ENCODE measurements around the gene PRMT9.

Gene PRMT9

GRCh38 chr4:147638365-147638764, 45.6 kb downstream of the PRMT9 start:
- no peak for DNase-seq (ENCODE audit: low read depth)
- H3K4me3 ChIP-seq (ENCODE audit: low read length), result no peak overlapping the region
- TF ChIP-seq, protein P1, sequence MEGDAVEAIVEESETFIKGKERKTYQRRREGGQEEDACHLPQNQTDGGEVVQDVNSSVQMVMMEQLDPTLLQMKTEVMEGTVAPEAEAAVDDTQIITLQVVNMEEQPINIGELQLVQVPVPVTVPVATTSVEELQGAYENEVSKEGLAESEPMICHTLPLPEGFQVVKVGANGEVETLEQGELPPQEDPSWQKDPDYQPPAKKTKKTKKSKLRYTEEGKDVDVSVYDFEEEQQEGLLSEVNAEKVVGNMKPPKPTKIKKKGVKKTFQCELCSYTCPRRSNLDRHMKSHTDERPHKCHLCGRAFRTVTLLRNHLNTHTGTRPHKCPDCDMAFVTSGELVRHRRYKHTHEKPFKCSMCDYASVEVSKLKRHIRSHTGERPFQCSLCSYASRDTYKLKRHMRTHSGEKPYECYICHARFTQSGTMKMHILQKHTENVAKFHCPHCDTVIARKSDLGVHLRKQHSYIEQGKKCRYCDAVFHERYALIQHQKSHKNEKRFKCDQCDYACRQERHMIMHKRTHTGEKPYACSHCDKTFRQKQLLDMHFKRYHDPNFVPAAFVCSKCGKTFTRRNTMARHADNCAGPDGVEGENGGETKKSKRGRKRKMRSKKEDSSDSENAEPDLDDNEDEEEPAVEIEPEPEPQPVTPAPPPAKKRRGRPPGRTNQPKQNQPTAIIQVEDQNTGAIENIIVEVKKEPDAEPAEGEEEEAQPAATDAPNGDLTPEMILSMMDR (conservative IDR thresholded peaks at IDR 0.05; ENCODE audit: low read length), result no peak

- H3K4me3 ChIP-seq (ENCODE audit: low read length), result no peak overlapping the region
- DNase-seq (ENCODE audit: low read depth), result no peak
- TF ChIP-seq, protein P1 (conservative IDR thresholded peaks at IDR 0.05; ENCODE audit: low read length), result no peak
Measured at GRCh38 chr4:147635348-147635747, 48.6 kb downstream of the PRMT9 start.

GRCh38 chr4:147633643-147634042, 50.3 kb downstream of the PRMT9 start:
- TF ChIP-seq, protein P1 (conservative IDR thresholded peaks at IDR 0.05; ENCODE audit: low read length), result no peak
- no peak for DNase-seq (ENCODE audit: low read depth)
- no peak overlapping the region for H3K4me3 ChIP-seq (ENCODE audit: low read length)

GRCh38 chr4:147633113-147633512, 50.9 kb downstream of the PRMT9 start:
- peak; percentile 34 for DNase-seq (ENCODE audit: low read depth)
- TF ChIP-seq, protein P1 (conservative IDR thresholded peaks at IDR 0.05; ENCODE audit: low read length), result no peak
- H3K4me3 ChIP-seq (ENCODE audit: low read length), result no peak overlapping the region

GRCh38 chr4:147629783-147630730, 53.9 kb downstream of the PRMT9 start:
- no peak for DNase-seq (ENCODE audit: low read depth)
- TF ChIP-seq, protein P1 (conservative IDR thresholded peaks at IDR 0.05; ENCODE audit: low read length), result no peak
- no peak overlapping the region for H3K4me3 ChIP-seq (ENCODE audit: low read length)

GRCh38 chr4:147628415-147628814, 55.5 kb downstream of the PRMT9 start:
- TF ChIP-seq, protein P1 (conservative IDR thresholded peaks at IDR 0.05; ENCODE audit: low read length), result no peak
- no peak overlapping the region for H3K4me3 ChIP-seq (ENCODE audit: low read length)
- no peak for DNase-seq (ENCODE audit: low read depth)

GRCh38 chr4:147626903-147627302, 57.1 kb downstream of the PRMT9 start:
- no peak overlapping the region for H3K4me3 ChIP-seq (ENCODE audit: low read length)
- TF ChIP-seq, protein P1 (conservative IDR thresholded peaks at IDR 0.05; ENCODE audit: low read length), result no peak
- no peak for DNase-seq (ENCODE audit: low read depth)
